GM12865 (cell line): Measurements from ENCODE around the gene STPG2.
A peak's percentile ranks its signal among the peaks of the same experiment; 100 is the strongest.
"Not testable (repeated sequence)": the region's sequence is repeated elsewhere in the genome, so short reads cannot be mapped to it uniquely, and the experiment has no call there.

ENCODE experiments used
- DNase-seq: peaks from one replicate; pipeline ENCODE4 v3.0.0; 2010; ENCODE audit warnings: low read depth
- H3K4me3 ChIP-seq: 2 replicates; pipeline ENCODE4 v1.5.1; 2011; ENCODE audit warnings: mild to moderate bottlenecking, low read depth, low read length, control low read depth
- CTCF ChIP-seq: IDR thresholded peaks from 2 replicates; pipeline ENCODE4 v1.5.1; 2011; ENCODE audit warnings: low read length, control low read depth, low read depth, inconsistent platforms; ENCODE audit not compliant: insufficient read depth; ENCODE audit errors: missing control alignments

The STPG2 gene

GRCh38 chr4:97558204-97558778 is 585.0 kb downstream of the STPG2 start:
- TF ChIP-seq CTCF, result no peak
- no peak for DNase-seq
- no peak overlapping the region for H3K4me3 ChIP-seq

DNA sequence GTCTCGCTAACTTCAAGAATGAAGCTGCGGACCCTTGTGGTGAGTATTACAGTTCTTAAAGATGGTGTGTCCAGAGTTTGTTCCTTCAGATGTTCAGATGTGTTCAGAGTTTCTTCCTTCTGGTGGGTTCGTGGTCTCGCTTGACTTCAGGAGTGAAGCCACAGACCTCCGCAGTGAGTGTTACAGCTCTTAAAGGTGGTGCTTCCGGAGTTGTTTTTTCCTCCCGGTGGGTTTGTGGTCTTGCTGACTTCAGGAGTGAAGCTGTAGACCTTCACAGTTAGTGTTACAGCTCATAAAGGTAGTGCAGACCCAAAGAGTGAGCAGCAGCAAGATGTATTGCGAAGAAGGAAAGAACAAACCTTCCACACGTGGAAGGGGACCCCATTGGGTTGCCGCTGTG is 592.6 kb downstream of the STPG2 start:
- not testable (repeated sequence) for DNase-seq, H3K4me3 ChIP-seq

DNA sequence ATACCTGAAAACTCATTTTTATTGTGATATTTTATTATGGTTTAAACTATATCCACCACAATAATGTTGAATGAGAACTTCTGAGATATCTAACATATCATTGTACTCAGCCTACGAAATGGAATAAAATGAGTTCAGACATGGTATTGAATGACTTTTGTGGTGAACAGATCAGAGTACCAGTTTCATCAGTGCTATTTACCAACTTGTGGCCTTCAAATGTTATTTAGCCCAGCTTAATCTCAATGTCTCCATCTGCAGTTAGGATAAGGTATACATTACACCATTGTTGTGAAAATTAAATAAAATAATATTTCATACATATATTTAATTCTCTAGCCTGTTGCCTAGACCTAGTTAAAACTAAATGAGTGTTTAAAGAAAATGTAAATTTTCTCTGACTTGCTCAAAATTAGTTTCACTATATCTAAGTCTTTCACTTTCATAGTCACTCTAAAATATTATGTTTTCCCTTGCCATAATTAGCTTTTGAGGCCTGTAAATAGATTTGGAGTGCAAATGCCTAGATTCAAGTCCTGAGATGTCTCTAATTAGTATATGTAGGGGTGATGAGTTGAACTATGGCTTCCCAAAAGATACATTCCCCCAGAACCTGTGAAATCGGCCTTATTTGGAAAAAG is 594.2 kb downstream of the STPG2 start:
- no peak overlapping the region for H3K4me3 ChIP-seq
- DNase-seq, result peak; percentile 2
- no peak for TF ChIP-seq CTCF

DNA sequence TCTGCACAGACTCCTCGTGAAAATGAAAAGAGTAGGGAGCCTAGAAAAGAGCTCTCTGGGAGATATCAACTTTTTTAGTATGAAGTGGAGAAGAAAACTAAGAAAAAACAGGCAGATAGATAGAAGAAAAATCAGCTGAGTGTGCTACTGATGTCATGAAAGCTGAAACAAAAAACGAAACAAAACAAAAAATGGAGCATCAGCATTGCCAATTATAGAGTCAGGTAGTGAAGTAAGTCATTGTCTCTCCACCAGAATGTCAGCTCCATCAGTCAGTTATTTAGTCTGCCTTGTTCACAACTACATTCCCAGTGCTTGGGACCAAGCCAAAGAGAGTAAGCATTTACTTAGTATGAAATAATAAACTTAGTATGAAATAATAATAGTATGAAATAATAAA is 595.1 kb downstream of the STPG2 start:
- no peak for TF ChIP-seq CTCF

DNA sequence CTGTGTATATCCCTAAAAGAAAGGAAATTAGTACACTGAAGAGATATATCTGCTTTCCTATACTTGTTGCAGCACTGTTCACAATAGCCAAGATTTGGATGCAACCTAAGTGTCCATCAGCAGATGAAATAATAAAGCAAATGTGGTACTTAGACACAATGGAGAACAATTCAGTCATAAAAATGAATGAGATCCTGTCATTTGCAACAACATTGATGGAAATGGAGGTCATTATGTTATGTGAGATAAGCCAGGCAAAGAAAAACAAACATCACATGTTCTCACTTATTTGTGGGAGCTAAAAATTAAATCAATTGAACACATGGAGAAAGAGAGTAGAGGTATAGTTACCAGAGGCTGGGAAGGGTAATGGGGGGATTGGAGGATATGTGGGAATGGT is 611.9 kb downstream of the STPG2 start:
- DNase-seq, result no peak
- no peak overlapping the region for H3K4me3 ChIP-seq
- no peak for TF ChIP-seq CTCF

More for the DNA sequence above, 595.1 kb downstream of the STPG2 start:
- no peak overlapping the region for H3K4me3 ChIP-seq
- DNase-seq, result peak; percentile 1

DNA sequence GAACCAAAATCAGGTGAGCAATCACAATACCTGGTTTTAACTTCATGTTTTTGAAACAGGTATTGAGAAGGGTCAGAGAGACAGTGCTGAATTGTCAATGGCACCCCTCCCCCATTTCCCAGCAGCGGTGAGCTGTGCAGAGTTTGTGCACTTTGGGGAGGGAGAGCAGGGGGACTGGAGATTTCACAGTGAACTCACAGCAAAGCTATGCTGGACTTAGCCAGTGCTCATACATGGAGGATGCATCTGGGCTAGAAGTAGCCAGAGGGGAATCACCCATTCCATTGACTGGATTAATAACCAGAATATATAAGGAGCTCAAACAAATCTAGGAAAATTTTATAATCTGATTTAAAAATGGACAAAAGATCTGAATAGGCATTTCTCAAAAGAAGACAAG is 612.6 kb downstream of the STPG2 start:
- H3K4me3 ChIP-seq, result no peak overlapping the region
- TF ChIP-seq CTCF, result no peak
- DNase-seq, result no peak

DNA sequence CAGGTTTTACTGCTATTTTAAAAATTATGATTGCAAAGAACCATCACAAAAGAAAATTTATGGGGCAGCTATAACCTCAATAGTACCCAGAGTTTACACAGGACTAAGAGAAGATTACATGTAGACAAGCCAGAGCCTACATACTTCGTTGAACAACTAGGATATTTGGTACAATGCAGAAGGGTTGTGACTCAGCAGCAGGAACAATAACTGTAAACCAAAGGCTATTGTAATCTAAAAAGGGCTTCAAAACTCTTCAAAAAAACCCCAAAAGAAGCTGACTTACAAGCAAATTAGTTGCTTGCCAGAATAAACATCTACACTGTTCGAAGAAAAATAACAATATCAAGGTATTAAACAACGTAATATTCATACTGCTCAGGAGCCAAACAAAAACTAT is 618.0 kb downstream of the STPG2 start:
- no peak overlapping the region for H3K4me3 ChIP-seq
- no peak for DNase-seq
- no peak for TF ChIP-seq CTCF
